LoVo (cell line): Measurements from ENCODE around the gene NMBR.
"Not testable (repeated sequence)": the region's sequence is repeated elsewhere in the genome, so short reads cannot be mapped to it uniquely, and the experiment has no call there.

Experiments
- DNase-seq: peaks from one replicate; pipeline ENCODE4 v3.0.0-alpha.2; 2016; ENCODE audit warnings: low spot score

Gene NMBR

DNA sequence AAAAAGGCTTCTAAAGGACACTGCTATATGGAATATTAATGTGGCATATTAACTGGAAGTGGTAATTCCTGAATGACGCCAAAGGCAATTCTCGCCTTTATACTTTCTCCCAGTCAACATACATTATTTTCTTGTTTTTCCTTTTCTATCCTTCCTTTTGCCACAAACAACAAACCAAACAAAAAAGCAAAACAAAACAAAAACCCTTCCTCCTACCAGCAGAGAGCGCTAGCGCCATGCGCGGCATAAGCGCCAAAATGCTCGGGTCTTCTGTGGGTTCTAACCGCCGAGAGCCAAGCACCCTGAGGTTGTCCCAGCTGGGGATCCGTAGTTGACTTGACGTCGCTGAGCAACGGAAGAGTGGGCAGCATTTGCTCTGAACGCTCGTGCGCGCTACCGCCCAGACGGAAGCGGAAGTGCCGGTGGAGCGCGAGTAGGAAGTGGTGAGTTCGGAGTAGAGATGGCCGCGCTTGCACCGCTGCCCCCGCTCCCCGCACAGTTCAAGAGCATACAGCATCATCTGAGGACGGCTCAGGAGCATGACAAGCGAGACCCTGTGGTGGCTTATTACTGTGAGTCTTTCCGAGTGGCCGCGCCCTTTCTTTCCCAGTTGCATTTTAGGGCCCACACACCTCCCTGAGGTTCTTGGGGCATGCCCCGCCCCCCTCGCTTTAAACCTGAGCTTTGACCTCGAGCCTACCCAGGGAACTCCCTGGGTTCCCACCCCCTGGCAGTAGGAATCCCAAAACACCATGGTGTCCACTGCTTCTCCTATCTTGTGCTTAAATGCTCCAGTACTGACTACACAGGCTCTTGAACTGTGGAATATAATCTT is at the start of gene NMBR, which contains the start of gene VTA1:
Gene NMBR, minus strand, starts transcription at position 295 of the 835 bp plus-strand sequence. CDS start 58,464 bp downstream, outside the sequence.
Gene VTA1, plus strand, starts transcription at position 436 of the 835 bp plus-strand sequence. Its CDS starts 25 bp downstream, at position 461.
- DNase-seq = peak; percentile 97

DNA sequence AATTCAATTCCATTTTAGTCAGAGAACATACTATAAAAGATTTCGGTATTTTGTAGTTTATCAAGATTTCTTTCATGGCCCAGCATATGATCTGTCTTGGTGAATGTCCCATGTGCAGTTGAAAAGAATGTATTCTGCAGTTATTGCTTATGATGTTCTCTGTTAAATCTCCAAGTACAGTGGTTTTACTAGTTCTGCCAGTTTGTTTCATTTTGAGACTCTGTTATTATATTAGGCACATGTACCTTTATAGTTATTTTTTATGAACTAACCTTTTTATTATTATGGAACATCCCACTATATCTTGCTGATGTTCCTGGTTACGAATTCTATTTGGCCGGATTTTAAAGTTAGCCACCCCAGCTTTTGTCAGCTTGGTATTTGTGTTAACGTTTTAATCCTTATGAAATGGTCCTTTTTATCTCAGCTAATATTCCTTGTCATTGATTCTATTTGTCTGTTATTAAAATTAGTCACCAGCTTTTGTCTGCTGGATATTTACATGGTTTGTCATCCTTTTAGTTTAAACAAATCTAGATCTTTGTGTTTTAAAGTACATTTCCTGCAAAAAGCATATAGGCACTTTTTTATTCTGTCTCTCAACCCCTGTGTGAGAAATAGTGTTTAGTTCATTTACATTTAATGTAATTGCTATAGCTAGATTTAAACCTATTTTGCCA is 49.1 kb upstream of the NMBR start:
- no peak for DNase-seq

DNA sequence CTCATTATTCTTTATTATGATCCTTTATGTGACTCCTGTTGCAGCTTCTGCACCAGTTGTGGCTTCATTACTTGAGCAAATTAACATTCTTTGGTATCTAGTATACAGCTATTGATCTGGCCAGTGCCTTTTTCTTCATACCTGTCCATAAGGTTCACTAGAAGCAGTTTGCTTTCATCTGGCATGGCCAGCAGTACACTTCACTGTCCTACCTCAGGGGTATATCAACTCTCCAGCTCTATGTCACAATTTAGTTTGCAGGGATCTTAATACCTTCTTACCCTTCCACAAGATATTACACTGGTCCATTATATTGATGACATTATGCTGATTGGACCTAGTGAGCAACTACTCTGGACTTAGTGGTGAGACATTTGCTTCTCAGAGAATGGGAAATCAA is 46.7 kb upstream of the NMBR start:
- DNase-seq = no peak

DNA sequence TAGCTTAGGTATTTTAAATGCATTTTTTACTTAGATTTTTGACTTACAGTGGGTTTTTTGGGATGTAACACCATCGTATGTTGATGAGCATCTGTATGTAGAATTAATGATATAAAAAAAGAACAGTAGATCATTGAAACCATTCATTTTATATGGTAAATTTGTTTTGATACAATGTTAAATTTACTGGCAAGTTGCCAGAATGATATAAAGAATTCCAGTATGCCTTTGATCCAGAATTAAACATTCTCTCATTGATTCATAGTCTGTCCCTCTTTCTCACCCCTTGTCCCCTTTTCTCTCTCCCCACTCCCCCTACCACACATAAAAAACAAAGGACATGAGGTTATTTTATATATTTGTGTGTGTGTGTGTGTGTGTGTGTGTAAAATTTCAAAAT is 45.4 kb upstream of the NMBR start:
- no peak for DNase-seq

DNA sequence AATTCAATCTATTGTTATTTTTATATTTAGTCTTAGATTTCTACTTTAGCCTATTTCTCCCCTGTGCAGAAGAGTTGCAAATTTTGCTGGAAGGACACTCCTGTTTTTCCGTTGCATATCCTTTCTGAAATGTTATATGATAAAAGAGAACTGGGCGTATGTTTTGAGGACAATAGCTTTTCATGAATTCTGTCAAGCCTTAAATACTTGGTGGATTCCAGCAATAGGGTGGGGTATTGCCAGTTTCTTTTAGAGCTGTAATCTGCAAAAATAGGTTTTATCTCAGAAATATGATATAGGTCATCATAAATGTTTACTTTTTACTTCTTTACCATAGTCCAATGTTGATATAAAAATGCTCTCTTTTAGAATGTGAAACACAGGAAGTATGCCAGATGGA is 42.1 kb upstream of the NMBR start:
- DNase-seq = no peak

DNA sequence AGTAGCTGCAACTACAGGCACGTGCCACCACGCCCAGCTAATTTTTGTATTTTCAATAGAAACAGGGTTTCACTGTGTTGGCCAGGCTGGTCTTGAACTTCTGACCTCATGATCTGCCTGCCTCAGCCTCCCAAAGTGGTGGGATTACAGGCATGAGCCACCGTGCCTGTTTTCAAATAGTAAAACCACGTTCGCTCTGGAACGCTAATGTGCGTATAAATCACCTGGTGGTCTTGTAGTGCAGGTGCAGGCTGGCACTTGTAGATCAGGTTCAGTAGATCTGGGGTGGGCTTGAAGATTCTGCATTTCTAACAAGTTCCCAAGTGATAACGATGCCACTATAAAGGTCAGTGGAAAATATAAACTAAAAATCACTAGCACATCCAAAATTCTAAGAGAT is 41.4 kb upstream of the NMBR start:
- DNase-seq = not testable (repeated sequence)

DNA sequence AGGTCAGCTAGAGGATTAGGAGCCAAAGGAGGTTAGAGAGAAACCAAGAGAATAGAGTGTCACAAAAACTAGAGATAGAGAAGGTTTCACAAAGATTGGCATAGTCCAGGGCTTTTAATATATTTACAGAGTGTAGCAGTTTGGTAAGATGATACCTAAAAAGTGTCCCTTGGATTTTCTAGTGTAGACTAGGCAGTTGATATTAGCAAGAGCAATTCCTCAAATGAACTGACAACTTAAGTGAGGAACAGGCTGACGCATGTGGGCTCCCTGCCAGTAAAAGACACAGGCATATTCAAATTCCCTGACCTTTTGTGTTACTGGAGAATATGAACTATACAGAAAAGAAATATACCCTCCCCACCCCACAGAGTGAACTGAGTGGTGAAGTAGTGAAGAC is 40.3 kb upstream of the NMBR start:
- DNase-seq = no peak

DNA sequence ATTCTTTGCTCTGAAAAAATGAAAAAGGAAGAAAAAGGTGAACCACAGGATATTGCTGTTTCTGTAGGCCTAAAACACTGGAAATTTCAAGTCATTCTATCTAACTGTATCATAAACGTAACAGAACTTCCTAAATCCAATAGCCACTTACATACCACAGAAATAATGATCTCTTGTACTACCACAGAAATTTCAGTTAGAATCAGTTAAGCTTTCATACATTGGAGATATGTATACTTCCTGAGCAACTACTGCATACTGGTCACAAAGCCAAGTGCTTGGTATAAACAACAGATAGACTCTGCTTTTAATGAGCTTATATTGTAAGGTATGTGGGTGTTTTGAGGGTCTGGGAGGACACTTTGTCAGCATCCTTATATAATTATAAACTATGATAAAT is 38.7 kb upstream of the NMBR start:
- DNase-seq = no peak

DNA sequence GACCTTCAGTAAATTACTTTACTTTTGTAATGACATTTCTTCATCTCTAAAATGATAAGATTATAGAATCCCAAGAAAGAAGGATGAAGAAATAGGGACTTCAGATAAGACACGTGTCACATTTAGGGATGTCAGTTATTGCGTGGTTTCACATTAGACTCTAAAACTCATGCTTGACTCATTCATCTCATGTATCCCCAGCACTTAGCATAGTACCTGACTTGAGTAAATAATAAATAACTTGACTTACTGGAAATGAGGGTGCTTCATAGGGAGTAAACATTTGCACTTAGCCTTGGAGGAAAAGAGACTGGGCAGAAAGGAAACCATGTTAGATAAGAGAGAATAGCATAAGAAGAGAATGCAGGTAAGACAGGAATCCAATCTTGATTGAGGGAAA is 37.4 kb upstream of the NMBR start:
- DNase-seq = no peak

DNA sequence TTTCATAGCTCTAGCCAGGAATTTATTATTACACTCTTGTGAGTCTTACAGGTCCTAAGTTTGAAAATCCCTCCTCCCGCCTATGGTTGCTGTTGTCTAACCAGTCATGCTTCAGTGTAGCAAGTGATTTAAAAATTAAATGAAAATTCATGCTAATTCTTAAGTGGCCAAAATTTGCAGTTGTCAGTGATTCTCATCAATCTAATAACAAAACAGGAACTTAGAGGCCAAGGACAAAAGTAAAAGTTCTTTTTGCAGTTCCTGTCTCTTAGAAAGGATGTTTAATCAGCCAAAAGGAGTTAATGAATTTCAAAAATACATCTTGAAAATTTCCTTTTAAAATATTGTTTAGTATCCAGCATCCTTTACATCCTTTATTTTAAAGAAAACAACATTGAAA is 36.4 kb upstream of the NMBR start:
- no peak for DNase-seq

DNA sequence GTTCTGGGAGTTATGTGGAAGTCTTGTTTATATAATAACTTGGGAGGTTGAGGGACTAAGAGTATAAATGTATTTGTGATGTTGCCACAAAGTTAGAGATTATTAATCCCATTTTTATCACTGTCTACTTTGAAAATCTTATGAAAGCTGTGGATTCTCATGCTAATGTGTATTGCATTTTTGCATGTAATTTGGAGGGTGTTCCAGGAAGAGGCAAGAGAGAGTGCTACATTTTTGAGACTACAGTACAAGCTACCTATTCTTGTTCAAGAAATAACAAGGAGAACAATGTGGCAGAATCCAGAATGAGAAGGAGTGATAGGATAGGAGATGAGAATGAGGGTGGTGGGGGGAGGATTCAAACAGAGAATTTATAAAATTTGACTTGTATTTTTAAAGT is 35.1 kb upstream of the NMBR start:
- DNase-seq = no peak

DNA sequence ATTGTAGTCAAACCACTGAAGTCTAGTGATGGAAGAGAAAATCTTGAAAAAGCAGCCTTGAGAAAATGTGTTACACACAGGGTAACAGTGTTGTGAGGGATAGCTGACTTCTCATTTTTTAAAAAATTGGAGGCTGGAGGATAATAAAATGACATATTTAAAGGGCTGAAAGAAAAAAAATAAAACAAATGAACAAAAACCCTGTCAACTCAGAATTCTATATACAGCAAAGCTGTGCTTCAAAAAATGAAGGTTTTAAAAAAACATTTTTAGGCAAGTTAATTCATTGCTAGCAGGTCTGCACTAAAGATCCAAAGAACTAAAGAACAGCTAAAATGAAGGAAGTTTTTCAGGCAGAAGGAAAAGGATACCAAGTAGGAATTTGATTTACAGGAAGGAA is 31.2 kb upstream of the NMBR start:
- no peak for DNase-seq

DNA sequence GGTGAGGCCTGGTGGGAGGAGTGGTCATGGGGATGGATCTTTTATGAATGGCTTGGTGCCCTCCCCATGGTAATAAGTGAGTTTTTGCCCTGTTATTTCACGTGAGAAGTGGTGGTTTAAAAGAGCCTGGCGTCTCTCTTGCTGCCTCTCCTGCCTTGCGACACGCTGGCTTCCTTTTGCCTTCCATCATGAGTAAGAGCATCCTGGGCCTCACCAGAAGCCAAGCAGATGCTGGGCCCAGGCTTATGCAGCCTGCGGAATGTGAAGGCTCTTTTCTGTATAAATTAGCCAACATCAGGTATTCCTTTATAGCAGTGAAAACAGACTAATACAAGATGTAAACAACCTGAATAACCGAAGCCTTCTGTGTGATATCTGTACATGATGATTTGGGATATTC is 27.8 kb upstream of the NMBR start:
- DNase-seq = no peak

DNA sequence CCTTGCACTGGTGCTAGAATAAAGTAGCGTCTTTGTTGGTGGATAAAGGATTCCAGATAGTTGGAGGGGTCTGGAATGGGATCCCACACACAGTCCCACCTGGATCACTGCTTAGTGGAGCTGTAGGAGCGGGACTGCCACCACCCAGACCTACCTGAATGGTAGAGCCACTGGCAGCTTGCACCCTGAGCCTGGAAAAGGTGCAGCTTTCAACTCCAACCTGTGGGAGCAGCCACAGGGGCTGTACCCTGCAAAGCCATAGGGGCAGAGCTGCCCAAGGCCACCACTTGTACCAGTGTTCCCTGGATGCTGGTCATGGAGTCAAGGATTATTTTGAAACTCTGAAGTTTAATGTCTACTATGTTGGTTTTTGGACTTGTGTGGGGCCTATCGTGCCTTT is 27.1 kb upstream of the NMBR start:
- DNase-seq = no peak

DNA sequence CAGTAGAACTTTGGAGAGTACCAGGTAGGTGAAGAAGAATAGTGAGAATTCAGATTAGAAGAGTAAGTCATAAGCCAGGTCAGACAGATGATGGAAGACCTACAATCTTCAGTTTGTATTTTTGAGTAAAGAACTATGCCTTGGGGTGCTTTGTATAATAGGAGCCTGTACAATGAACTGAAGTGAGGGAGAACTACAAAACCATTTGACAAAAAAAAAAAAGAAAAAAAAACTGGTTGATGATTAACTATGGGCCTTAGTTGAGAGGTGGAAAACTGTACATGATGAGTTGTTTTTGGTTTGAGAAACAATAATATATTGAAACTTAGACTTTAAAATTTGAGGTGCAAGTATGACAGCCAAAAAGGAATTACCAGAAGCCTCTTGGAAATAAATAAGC is 25.8 kb upstream of the NMBR start:
- no peak for DNase-seq

DNA sequence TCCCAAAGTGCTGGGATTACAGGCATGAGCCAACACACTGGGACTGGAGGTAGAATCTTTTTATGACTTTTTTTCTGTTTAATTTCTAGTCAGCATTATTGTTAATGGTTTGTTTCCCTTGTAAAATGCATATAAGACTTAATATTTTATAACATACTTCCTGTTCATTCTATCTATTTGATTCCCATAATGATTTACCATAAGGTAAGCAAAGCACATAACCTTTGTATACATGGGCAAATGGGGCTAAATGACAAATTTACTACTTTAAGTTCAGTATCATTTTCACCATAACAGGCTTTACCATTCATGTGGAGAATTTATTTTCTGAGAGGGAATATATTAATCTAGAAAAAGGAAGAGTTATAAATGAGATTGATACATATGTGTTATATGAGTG is 24.4 kb upstream of the NMBR start:
- DNase-seq = no peak

DNA sequence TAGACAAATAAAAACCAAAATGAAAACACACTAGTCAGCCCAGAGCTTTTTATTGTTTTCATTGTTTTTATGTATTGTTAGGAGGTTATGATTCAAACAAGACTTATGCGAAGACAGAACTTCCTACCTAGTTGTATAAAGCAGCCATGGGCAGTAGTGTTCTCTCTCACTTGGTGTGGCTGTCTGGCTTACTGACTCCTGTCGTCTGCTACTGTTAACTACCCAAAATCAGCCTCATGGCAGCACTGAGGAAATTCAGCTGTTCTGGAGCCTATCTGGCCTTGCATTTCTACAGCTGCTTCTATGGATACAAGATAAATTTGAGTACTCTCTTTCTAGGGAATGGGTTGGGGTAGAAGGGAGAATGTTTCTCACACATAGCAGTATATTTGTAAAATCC is 20.6 kb upstream of the NMBR start:
- no peak for DNase-seq

DNA sequence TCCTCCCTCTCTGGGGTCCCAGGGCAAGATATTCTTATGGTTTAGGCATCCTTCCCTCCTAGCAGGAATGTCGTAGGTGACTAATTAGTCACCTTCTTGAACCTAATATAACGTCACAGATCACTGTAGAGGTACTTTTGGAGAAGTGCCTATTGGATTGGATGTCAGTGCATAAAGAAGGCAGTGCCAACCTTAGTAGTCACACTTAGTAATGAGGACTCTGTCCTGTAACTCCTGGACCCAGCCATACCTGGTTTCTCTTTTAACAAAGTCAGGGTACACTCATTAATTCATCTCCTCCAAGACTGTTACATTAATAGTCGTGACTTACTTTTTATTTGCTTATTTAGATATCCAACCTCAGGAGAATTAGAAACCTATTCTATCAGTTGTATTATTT is 20.1 kb upstream of the NMBR start:
- no peak for DNase-seq

DNA sequence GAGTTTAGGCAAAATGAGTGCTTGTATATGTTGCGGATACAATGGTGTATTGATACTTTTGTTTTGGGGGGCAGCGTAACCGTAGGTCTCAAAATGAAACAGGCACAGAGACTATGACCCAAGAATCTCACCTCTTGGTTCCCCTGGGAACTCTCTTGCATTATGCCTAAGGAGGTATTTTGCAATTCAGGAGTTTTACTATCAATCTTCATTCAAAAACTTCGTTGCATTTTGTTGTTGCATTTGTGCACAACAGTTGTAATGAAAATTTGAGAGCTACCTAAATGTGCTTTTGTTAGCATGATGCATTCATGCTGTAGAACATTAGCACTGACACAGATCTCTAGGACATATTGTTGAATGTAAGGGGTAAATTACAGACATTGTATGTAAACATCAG is 18.3 kb upstream of the NMBR start:
- no peak for DNase-seq

DNA sequence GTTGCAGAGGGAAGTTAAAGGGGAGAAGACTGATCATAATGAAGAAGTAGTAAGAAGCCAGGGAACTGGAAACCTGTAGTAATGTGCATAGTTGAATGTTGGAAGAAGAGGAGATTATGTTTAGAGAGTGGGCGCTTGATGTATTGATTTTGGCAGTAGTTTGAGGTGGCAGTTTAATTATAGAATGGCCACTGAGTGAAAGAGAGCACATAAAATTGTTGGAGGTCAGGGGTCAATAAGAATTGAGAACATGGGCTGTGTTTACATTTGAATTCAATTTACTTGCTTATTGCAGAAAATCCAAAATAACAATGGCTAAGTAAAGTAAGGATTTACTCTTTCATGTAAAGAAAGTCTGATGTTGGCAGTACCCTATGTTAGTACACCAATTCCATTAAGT is 15.9 kb upstream of the NMBR start:
- no peak for DNase-seq

DNA sequence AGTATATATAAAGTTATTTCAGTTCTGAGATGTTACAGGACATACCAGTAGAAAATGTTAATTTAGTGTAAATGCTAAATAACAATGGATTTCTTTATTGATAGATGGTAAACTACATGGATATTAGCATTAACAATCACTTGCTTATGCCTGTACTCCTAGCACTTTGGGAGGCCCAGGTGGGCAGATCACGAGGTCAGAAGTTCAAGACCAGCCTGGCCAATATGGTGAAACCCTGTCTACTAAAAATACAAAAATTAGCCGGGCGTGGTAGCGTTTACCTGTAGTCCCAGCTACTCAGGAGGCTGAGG is 9.8 kb upstream of the NMBR start:
- not testable (repeated sequence) for DNase-seq

DNA sequence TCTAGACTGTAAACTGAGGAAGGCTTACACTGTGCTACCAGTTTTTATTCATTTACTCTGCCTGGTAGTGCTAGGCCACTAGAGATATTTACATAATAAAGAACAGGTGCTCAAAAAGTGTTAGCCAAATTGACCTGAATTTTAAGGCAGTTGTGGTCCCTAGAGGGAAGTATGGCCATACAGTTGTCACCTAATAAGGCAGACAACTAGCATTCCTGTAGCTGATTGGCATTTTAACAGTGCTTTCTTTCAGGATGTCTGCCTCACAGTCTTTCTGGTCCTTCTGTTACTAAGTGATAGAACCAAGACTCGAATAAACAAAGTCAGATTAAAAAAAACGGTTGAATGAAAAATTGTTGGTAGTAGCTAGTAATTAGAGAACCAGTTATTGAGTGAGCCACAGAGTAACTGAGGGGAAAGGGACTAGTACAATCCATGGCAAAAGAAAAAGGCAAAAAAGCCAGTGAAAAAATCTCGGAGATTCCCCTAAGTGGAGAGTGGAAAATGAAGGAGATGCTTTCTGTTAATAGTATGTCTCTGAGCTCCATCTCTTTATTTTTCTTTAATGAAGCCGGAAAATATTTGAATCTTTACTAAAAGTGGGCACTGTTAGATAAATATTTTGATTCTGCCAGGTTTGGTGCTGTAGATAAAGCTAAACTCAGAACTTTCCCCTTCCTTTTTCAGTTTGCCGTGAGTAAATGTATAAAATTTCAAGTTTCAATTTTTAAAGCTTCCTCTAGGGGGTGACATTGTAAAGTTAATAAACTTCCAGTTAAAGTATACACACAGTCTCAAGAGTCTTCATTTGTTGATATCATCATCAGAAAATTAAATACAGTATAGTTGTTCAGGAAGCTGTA is 9.2 kb upstream of the NMBR start:
- DNase-seq = peak; percentile 36

DNA sequence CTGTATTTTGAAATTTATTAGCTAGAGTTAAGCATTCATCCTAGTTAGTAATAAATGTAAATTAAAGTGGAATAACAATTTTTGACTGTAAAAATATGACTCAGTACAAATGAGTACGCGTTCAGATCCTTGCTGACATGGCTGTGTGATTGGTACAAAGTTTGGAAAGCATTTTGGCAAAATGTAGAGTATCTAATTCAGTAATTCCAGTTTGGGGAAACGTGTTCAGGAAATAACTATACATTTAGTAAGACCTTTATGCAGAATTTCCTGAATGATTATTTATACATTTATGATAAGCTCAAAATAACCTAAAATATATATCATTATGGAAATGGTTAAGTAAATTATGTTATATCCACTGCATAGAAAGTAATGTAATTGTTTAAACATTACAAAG is 8.2 kb upstream of the NMBR start:
- no peak for DNase-seq
